ENCODE measurements around the gene LRRC55. TPM values are rescaled to one million over a fixed set of nuclear protein-coding genes. Genes with fewer than 3 reads are reported as not detected.
A peak's percentile ranks its signal among the peaks of the same experiment; 100 is the strongest.

The LRRC55 gene
- total RNA-seq, 1 experiment from 2014 or later, result not detected

- H3K4me1 ChIP-seq (ENCODE audit: control insufficient read depth in 1 of 2, insufficient read depth in 2 of 2, low read length in 2 of 2), result no peaks in the 10 kb centered on the region
- no peak for TF ChIP-seq RAD21 (IDR thresholded peaks at IDR 0.05; ENCODE audit: low read depth)
- no peak for TF ChIP-seq CEBPB (IDR thresholded peaks at IDR 0.05; ENCODE audit: low read depth)
- no peak for TF ChIP-seq SP1 (IDR thresholded peaks at IDR 0.05; ENCODE audit: low read depth)
- TF ChIP-seq ZNF274 (IDR thresholded peaks at IDR 0.05; ENCODE audit: low read depth, low read length), result no peak
- no peak for TF ChIP-seq EZH2phosphoT487 (IDR thresholded peaks at IDR 0.05; ENCODE audit: borderline replicate concordance)
- TF ChIP-seq FOSL1 (IDR thresholded peaks at IDR 0.05; ENCODE audit: low read depth), result no peak
- TF ChIP-seq SIN3A (IDR thresholded peaks at IDR 0.05; ENCODE audit: low read depth), result no peak
- TF ChIP-seq SRF (IDR thresholded peaks at IDR 0.05; ENCODE audit: low read depth), result no peak
- no peak for TF ChIP-seq TCF7L2 (IDR thresholded peaks at IDR 0.05; ENCODE audit: borderline replicate concordance, extremely low read depth, insufficient read depth, insufficient read length)
- BruUV-seq (replicated peaks), result no TSS peak
- intact Hi-C loops (cut with micrococcal nuclease), result loop anchor here (10.0 kb wide), 1 partner anchor 61 kb away; no protein-coding TSS in a partner anchor
- H3K36me3 ChIP-seq (ENCODE audit: control insufficient read depth in 1 of 2, insufficient read depth in 2 of 2, low read length in 2 of 2), result no peaks in the 10 kb centered on the region
- no peak overlapping the region for H2AFZ ChIP-seq (ENCODE audit: low read depth, low read length, poor library complexity, severe bottlenecking)
- ATAC-seq, result no peak
- RAD21 ChIA-PET (ENCODE audit: low non-redundant PET in 1 of 2, low total read pairs in 2 of 2, uncharacterized antibody in 2 of 2, unreplicated experiment in 2 of 2), result no interaction called here
- POLR2A ChIA-PET, result no interaction called here
- no peak overlapping the region for H3K4me2 ChIP-seq (ENCODE audit: low read length)
- no peaks in the 10 kb centered on the region for H3K9me2 ChIP-seq (ENCODE audit: insufficient read depth)
- H3K27me3 ChIP-seq (ENCODE audit: insufficient read depth, low read length), result peaks cover 47% of the 10 kb centered on the region
- no peaks in the 10 kb centered on the region for H3K9me3 ChIP-seq (ENCODE audit: control insufficient read depth in 1 of 2, insufficient read depth in 1 of 2, low read depth in 1 of 2, low read length in 2 of 2)
- H3K9ac ChIP-seq (ENCODE audit: low read length), result no peak overlapping the region
- H3K4me3 ChIP-seq (replicated peaks in 1 of 2; ENCODE audit: low read depth in 1 of 2, low read length in 2 of 2), result no peak overlapping the region
- CTCF ChIA-PET, result interaction anchor here (1.7 kb wide), 1 partner anchor 45 kb away, joined by 5 read pairs; no protein-coding TSS in a partner anchor
- no peaks in the 10 kb centered on the region for H4K20me1 ChIP-seq (ENCODE audit: insufficient read depth)
- H3K27ac ChIP-seq (ENCODE audit: low read depth, low read length), result no peak overlapping the region
- no peaks in the 10 kb centered on the region for H3K79me2 ChIP-seq (ENCODE audit: insufficient read depth, low read length)
- DNase-seq (ENCODE audit: low read depth, low spot score), result no peak
These were observed 22.2 kb downstream of the LRRC55 start for GRCh38 chr11:57203882-57204480.

GRCh38 chr11:57205041-57205641, 23.4 kb downstream of the LRRC55 start:
- Histone ChIP-seq H3K9me2 (ENCODE audit: insufficient read depth) (no peaks in the 10 kb centered on the region), H3K4me2 (ENCODE audit: low read length) (no peak overlapping the region), H2AFZ (ENCODE audit: low read depth, low read length, poor library complexity, severe bottlenecking) (no peak overlapping the region), H3K4me3 (replicated peaks in 1 of 2; ENCODE audit: low read depth in 1 of 2, low read length in 2 of 2) (no peak overlapping the region), H3K27ac (ENCODE audit: low read depth, low read length) (no peak overlapping the region), H3K27me3 (ENCODE audit: insufficient read depth, low read length) (peaks cover 44% of the 10 kb centered on the region), H3K79me2 (ENCODE audit: insufficient read depth, low read length) (no peaks in the 10 kb centered on the region), H3K36me3 (ENCODE audit: control insufficient read depth in 1 of 2, insufficient read depth in 2 of 2, low read length in 2 of 2) (no peaks in the 10 kb centered on the region), H4K20me1 (ENCODE audit: insufficient read depth) (no peaks in the 10 kb centered on the region), H3K4me1 (ENCODE audit: control insufficient read depth in 1 of 2, insufficient read depth in 2 of 2, low read length in 2 of 2) (no peaks in the 10 kb centered on the region), H3K9me3 (ENCODE audit: control insufficient read depth in 1 of 2, insufficient read depth in 1 of 2, low read depth in 1 of 2, low read length in 2 of 2) (no peaks in the 10 kb centered on the region), H3K9ac (ENCODE audit: low read length) (no peak overlapping the region)
- ChIA-PET RAD21 (ENCODE audit: low non-redundant PET in 1 of 2, low total read pairs in 2 of 2, uncharacterized antibody in 2 of 2, unreplicated experiment in 2 of 2) (no interaction called here), POLR2A (no interaction called here), CTCF (no interaction called here)
- ATAC-seq (peak; percentile 61; the same call in 1 of the 2 replicates), DNase-seq (ENCODE audit: low read depth, low spot score) (no peak)
- TF ChIP-seq EZH2phosphoT487 (IDR thresholded peaks at IDR 0.05; ENCODE audit: borderline replicate concordance) (no peak), EGR1 (IDR thresholded peaks at IDR 0.05; ENCODE audit: low read depth) (no peak), ZFX (IDR thresholded peaks at IDR 0.05) (no peak), ATF3 (IDR thresholded peaks at IDR 0.05) (no peak), ELF1 (IDR thresholded peaks at IDR 0.05; ENCODE audit: borderline replicate concordance, low read depth) (no peak), POLR2A (IDR thresholded peaks at IDR 0.05; ENCODE audit: borderline replicate concordance, extremely low read depth, insufficient read depth, insufficient read length) (no peak)
- no TSS peak for BruUV-seq (replicated peaks)
- intact Hi-C loops (cut with micrococcal nuclease), result loop anchor here (10.0 kb wide), 1 partner anchor 60 kb away; no protein-coding TSS in a partner anchor
